Myocyte (in vitro differentiated cells): ENCODE data around the gene CASZ1. TPM values are rescaled to one million over a fixed set of nuclear protein-coding genes. Genes with fewer than 3 reads are reported as not detected.

ENCODE experiments used
- DNase-seq: peaks from one replicate; pipeline ENCODE4 v3.0.0-alpha.2; 2012; ENCODE audit warnings: low read depth
- polyA plus RNA-seq: library from polyadenylated mRNA; unstranded; fragments of >200 nt; gene quantifications from one replicate; pipeline ENCODE4 v1.2.1, GENCODE V29; 2012; ENCODE audit warnings: missing spikeins
- total RNA-seq: library from RNA; depleted of rRNA; stranded (reverse); fragments of >200 nt; gene quantifications from 2 replicates; pipeline ENCODE4 v1.2.3, GENCODE V29; 2014

CASZ1 gene
- 11.6 and 20.8 TPM in 2 replicates for total RNA-seq
- polyA plus RNA-seq = 8.6 TPM

GRCh38 chr1:10796029-10796944 is at the start of gene CASZ1:
TSS of gene CASZ1 (minus strand) at chr1:10796646. CDS start at chr1:10693889, 102,757 bp downstream.
- DNase-seq = peak; percentile 91

GRCh38 chr1:10843697-10844096 is 47.3 kb upstream of the CASZ1 start:
- DNase-seq = no peak

- DNase-seq = no peak
Measured at GRCh38 chr1:10841118-10841517, 44.7 kb upstream of the CASZ1 start.

- no peak for DNase-seq
Measured at GRCh38 chr1:10839188-10839770, 42.8 kb upstream of the CASZ1 start.

GRCh38 chr1:10838541-10838940 is 42.1 kb upstream of the CASZ1 start:
- DNase-seq = no peak

GRCh38 chr1:10836726-10837125 is 40.3 kb upstream of the CASZ1 start:
- DNase-seq = no peak

- DNase-seq = peak; percentile 61
Measured at GRCh38 chr1:10835822-10836421, 39.5 kb upstream of the CASZ1 start.

- no peak for DNase-seq
Measured at GRCh38 chr1:10835421-10835820, 39.0 kb upstream of the CASZ1 start.

GRCh38 chr1:10834770-10835412 is 38.4 kb upstream of the CASZ1 start:
- DNase-seq = no peak

- DNase-seq = no peak
Measured at GRCh38 chr1:10833630-10834557, 37.4 kb upstream of the CASZ1 start.

- DNase-seq = no peak
Measured at GRCh38 chr1:10832703-10833102, 36.3 kb upstream of the CASZ1 start.

GRCh38 chr1:10830961-10831668 is 34.7 kb upstream of the CASZ1 start:
- DNase-seq = no peak

- no peak for DNase-seq
Measured at GRCh38 chr1:10829965-10830515, 33.6 kb upstream of the CASZ1 start.

- DNase-seq = no peak
Measured at GRCh38 chr1:10829067-10829818, 32.8 kb upstream of the CASZ1 start.

- DNase-seq = no peak
Measured at GRCh38 chr1:10827377-10828333, 31.2 kb upstream of the CASZ1 start.

GRCh38 chr1:10825592-10825991 is 29.1 kb upstream of the CASZ1 start:
- DNase-seq = no peak

GRCh38 chr1:10824821-10825540 is 28.5 kb upstream of the CASZ1 start:
- DNase-seq = peak; percentile 35
